Measurements from ENCODE around the gene IL2RG. TPM values are rescaled to one million over a fixed set of nuclear protein-coding genes. Genes with fewer than 3 reads are reported as not detected.

Gene IL2RG
- total RNA-seq, 2 donors from 2014 or later: not detected

DNA sequence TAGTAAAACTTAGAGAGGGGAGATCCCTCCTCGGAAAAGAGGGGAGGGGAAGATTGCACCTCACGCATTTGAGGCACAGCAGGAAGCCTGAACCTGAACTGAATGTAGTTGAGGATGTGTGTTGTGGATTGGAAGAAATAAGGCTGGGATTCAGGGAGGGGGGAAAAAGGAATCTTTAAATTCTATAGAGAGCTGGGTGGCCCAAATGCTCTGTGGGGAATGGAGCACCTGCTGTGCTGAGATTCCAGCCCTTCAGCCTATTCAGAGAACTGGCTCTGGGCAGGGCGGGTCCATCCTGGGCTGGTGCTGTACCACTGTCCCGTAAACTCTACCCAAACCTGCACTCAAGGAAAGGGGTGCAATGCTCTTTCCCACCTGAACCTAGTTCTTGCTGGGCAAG is 11.6 kb downstream of the IL2RG start:
- Mint-ChIP-seq H3K27ac (no peak overlapping the region), H3K9me3 (peaks cover 53% of the 10 kb centered on the region), H3K27me3 (ENCODE audit: insufficient read depth) (peaks cover 21% of the 10 kb centered on the region), H3K4me3 (peak overlapping the region; percentile 40), H3K4me1 (peaks cover 40% of the 10 kb centered on the region), H3K36me3 (ENCODE audit: low read depth) (no peaks in the 10 kb centered on the region)
- peak; percentile 68 for DNase-seq
- H3K4me3 ChIP-seq (ENCODE audit: low read length): no peak overlapping the region
- no peaks in the 10 kb centered on the region for H3K27me3 ChIP-seq (ENCODE audit: control insufficient read depth, insufficient read depth, low read length, poor library complexity, severe bottlenecking)
- H3K4me1 ChIP-seq (ENCODE audit: control insufficient read depth, insufficient read depth, low read length): peaks cover 7% of the 10 kb centered on the region
- H3K27ac ChIP-seq (ENCODE audit: low read depth, low read length): no peak overlapping the region
- no peak overlapping the region for H3K9ac ChIP-seq (ENCODE audit: extremely low read depth, low read length, poor library complexity, severe bottlenecking)
- 19% methylated on average over 4 of the region's 4 CpGs; no CpG with 5 or more reads in 1 of the 2 experiments for WGBS, 2 experiments (ENCODE audit: insufficient coverage in 1 of 2, insufficient read length in 1 of 2)
- TF ChIP-seq, protein P1, sequence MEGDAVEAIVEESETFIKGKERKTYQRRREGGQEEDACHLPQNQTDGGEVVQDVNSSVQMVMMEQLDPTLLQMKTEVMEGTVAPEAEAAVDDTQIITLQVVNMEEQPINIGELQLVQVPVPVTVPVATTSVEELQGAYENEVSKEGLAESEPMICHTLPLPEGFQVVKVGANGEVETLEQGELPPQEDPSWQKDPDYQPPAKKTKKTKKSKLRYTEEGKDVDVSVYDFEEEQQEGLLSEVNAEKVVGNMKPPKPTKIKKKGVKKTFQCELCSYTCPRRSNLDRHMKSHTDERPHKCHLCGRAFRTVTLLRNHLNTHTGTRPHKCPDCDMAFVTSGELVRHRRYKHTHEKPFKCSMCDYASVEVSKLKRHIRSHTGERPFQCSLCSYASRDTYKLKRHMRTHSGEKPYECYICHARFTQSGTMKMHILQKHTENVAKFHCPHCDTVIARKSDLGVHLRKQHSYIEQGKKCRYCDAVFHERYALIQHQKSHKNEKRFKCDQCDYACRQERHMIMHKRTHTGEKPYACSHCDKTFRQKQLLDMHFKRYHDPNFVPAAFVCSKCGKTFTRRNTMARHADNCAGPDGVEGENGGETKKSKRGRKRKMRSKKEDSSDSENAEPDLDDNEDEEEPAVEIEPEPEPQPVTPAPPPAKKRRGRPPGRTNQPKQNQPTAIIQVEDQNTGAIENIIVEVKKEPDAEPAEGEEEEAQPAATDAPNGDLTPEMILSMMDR (conservative IDR thresholded peaks at IDR 0.05): no peak
- H3K36me3 ChIP-seq (ENCODE audit: control insufficient read depth, insufficient read depth, low read length): no peaks in the 10 kb centered on the region
- no peaks in the 10 kb centered on the region for H3K9me3 ChIP-seq (ENCODE audit: control insufficient read depth, low read length)

DNA sequence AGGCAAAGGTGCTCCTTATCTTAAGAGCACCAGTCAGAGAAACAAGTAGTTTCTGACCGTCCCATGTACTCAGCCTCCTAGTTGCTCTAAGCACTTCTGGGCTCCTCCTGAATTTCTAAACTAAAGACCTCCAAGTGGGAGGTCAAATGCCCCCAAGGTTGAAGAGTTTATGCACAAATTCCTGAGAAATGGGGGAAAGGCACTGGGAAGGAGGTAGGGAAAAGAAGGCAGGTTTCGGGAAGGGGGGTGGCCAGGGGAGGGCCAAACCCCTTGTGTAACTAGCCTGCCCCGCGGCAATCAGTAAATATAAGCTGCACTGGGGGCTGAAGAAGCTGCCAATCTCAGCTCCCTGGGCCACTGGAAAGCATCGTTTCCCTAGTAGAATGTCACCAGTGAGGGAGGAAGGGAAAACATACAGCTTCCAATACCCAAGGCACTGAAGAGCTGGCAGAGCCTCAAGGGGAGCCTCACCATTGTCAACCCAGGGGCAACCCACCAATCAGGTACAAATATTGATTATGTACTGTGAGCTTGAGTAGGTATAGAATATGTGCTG is 12.3 kb downstream of the IL2RG start:
- Histone ChIP-seq H3K4me3 (ENCODE audit: low read length) (no peak overlapping the region), H3K27me3 (ENCODE audit: control insufficient read depth, insufficient read depth, low read length, poor library complexity, severe bottlenecking) (no peaks in the 10 kb centered on the region), H3K9me3 (ENCODE audit: control insufficient read depth, low read length) (no peaks in the 10 kb centered on the region), H3K36me3 (ENCODE audit: control insufficient read depth, insufficient read depth, low read length) (no peaks in the 10 kb centered on the region), H3K9ac (ENCODE audit: extremely low read depth, low read length, poor library complexity, severe bottlenecking) (no peak overlapping the region), H3K27ac (ENCODE audit: low read depth, low read length) (no peak overlapping the region), H3K4me1 (ENCODE audit: control insufficient read depth, insufficient read depth, low read length) (peaks cover 7% of the 10 kb centered on the region)
- peaks cover 33% of the 10 kb centered on the region for H3K4me1 Mint-ChIP-seq
- H3K9me3 Mint-ChIP-seq: peaks cover 53% of the 10 kb centered on the region
- H3K27ac Mint-ChIP-seq: no peak overlapping the region
- no peak overlapping the region for H3K4me3 Mint-ChIP-seq
- WGBS, 2 experiments (ENCODE audit: insufficient coverage in 1 of 2, insufficient read length in 1 of 2): 30% methylated on average over 5 of the region's 5 CpGs; no CpG with 5 or more reads in 1 of the 2 experiments
- H3K27me3 Mint-ChIP-seq (ENCODE audit: insufficient read depth): peaks cover 26% of the 10 kb centered on the region
- TF ChIP-seq, protein P1 (conservative IDR thresholded peaks at IDR 0.05): no peak
- no peaks in the 10 kb centered on the region for H3K36me3 Mint-ChIP-seq (ENCODE audit: low read depth)
- peak; percentile 50 for DNase-seq

DNA sequence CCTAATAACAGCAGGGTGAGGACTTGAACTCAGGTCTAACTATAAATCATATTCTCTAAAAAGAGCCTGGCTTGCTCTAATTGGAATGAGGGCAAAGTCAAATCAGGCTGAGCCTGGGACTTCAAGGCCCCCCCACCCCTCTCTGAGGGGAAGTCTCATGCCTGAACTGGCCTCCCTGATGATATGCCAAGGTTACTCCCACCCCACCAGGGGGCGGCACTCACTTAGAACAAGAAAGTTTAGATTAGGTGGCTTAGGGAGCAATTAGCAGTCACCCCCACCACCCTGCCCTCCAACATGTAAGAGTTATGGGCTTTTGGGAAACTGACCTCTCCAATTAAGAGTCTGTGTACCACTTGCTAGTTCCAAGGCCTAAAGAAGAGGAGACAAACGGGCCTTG is 13.1 kb downstream of the IL2RG start:
- peaks cover 57% of the 10 kb centered on the region for H3K9me3 Mint-ChIP-seq
- no peak overlapping the region for H3K27ac Mint-ChIP-seq
- H3K9me3 ChIP-seq (ENCODE audit: control insufficient read depth, low read length): no peaks in the 10 kb centered on the region
- peaks cover 30% of the 10 kb centered on the region for H3K4me1 Mint-ChIP-seq
- H3K4me1 ChIP-seq (ENCODE audit: control insufficient read depth, insufficient read depth, low read length): peaks cover 4% of the 10 kb centered on the region
- TF ChIP-seq, protein P1 (conservative IDR thresholded peaks at IDR 0.05): peak; percentile 63
- no peak overlapping the region for H3K4me3 Mint-ChIP-seq
- no peak overlapping the region for H3K27ac ChIP-seq (ENCODE audit: low read depth, low read length)
- no peak overlapping the region for H3K4me3 ChIP-seq (ENCODE audit: low read length)
- no peaks in the 10 kb centered on the region for H3K27me3 ChIP-seq (ENCODE audit: control insufficient read depth, insufficient read depth, low read length, poor library complexity, severe bottlenecking)
- WGBS, 2 experiments (ENCODE audit: insufficient coverage in 1 of 2, insufficient read length in 1 of 2): 41 to 63% methylated on average over 1 of the region's 2 CpGs
- H3K36me3 Mint-ChIP-seq (ENCODE audit: low read depth): no peaks in the 10 kb centered on the region
- DNase-seq: peak; percentile 51
- no peak overlapping the region for H3K9ac ChIP-seq (ENCODE audit: extremely low read depth, low read length, poor library complexity, severe bottlenecking)
- no peaks in the 10 kb centered on the region for H3K36me3 ChIP-seq (ENCODE audit: control insufficient read depth, insufficient read depth, low read length)
- peaks cover 29% of the 10 kb centered on the region for H3K27me3 Mint-ChIP-seq (ENCODE audit: insufficient read depth)
